Right lobe of liver (tissue), 4 donors: ENCODE results near the gene CYBRD1.

ENCODE experiments used
- POLR2A ChIP-seq: fragments of 450-650 bp; IDR thresholded peaks from one replicate; pipeline ENCODE4 v1.6.1; 2017; ENCODE audit warnings: antibody characterized with exemption, mild to moderate bottlenecking
- TF ChIP-seq, protein P1 (sequence below), 4 donors: fragments of 200-600 bp in 3 of 4; fragments of 450-650 bp in 1 of 4; IDR thresholded peaks; one replicate each; pipeline versions ENCODE4 v1.5.1 to v1.8.0; 2016 to 2022; ENCODE audit warnings: antibody characterized with exemption in 4 of 4, mild to moderate bottlenecking in 2 of 4
- donor health status: DM: no; HTN: no; CAD: no.
- donor health status: DM: no; HTN: no; CAD: no.
- donor health status: DM: no; HTN: yes; CAD: no.

DNA sequence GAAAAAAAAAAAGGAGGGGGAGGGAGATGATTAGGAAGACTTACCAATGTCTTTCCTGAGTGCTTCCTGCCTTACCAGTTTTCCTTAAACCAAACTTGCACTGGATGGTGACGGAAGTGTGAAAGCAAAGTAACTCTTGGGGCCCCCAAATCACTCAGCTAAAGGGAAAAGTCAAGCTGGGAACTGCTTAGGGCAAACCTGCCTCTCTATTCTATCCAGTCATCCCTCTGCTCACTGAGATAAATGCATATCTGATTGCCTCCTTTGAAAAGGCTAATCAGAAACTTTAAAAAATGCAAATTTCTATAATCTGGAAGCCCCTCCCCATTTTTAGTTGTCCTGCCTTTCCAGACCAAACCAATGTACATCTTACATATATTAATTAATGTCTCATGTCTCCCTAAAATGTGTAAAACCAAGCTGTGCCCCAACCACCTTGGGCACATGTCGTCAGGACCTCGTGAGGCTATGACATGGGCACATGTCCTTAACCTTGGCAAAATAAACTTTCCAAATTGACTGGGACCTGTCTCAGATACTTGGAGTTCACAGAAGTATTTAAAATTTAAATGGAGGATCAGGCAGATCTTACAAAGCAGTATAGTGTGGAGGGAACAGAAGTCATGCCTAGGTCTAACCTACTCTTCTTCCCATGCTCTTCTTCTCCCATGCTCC, 7.2 kb upstream of the CYBRD1 start:
- TF ChIP-seq POLR2A = no peak
- TF ChIP-seq, protein P1, sequence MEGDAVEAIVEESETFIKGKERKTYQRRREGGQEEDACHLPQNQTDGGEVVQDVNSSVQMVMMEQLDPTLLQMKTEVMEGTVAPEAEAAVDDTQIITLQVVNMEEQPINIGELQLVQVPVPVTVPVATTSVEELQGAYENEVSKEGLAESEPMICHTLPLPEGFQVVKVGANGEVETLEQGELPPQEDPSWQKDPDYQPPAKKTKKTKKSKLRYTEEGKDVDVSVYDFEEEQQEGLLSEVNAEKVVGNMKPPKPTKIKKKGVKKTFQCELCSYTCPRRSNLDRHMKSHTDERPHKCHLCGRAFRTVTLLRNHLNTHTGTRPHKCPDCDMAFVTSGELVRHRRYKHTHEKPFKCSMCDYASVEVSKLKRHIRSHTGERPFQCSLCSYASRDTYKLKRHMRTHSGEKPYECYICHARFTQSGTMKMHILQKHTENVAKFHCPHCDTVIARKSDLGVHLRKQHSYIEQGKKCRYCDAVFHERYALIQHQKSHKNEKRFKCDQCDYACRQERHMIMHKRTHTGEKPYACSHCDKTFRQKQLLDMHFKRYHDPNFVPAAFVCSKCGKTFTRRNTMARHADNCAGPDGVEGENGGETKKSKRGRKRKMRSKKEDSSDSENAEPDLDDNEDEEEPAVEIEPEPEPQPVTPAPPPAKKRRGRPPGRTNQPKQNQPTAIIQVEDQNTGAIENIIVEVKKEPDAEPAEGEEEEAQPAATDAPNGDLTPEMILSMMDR (IDR thresholded peaks at IDR 0.05) = no peak
